Measurements from ENCODE around the gene SCPEP1.

SCPEP1 gene

GRCh38 chr17:57043276-57043675 lies 65.3 kb downstream of the SCPEP1 start:
- DNase-seq (ENCODE audit: low spot score): no peak

DNA sequence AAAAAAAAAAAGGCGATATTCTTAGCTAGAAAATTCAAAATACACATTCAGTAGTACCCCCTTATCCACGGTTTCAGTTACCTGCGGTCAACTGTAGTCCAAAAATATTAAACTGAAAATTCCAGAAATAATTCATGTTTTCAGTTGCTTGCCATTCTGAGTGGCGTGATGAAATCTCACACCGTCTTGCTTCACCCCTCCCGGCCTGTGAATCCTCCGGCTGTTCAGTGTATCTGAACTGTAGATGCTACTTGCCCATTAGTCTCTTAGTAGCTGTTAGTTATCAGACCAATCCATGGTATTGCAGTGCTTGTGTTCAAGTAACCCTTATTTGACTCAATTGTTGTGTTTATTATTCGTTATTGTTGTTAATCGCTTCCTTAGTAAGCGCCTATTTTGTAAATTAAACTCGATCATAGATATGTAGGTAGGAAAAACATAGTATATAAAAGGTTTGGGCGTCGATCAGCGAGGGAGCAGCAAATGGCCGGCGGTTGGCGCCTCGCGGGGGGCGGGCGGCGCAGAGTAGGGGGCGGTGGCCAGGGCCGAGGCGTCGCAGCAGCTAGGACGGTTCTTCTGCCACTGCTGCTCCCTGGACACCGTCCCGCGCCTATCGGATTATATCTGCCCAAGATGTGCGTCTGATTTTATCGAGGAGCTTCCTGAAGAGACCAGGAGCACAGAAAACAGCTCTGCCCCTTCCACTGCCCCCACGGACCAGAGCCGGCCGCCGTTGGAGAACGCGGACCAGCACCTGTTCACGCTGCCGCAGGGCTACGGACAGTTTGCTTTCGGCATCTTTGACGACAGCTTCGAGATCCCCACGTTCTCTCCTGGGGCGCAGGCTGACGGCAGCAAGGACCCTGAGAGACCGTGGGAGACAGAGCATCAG lies 67.3 kb downstream of the SCPEP1 start:
- DNase-seq (ENCODE audit: low spot score): no peak

GRCh38 chr17:57045868-57046704 lies 68.2 kb downstream of the SCPEP1 start:
- peak; percentile 29 for DNase-seq (ENCODE audit: low spot score)

- no peak for DNase-seq (ENCODE audit: low spot score)
Observed at GRCh38 chr17:57046749-57047148, 68.8 kb downstream of the SCPEP1 start.

DNA sequence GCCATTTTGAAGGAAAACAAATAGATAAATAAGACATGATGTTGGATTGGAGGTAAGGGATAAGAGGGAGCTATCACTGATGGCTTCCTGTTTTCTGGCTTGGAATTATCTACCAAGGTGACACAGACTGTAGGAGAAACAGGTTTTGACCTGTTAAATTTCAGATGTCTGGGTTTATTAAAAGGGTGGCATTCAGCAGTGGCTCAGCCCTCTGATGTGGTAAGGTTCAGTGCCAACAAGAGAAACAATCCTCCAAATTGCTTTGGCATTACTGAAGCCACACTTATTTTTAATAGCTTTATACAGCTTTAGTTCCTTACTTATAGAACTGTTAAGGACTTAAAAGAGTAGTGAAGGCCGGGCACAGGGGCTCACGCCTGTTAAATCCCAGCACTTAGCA lies 70.2 kb downstream of the SCPEP1 start:
- DNase-seq (ENCODE audit: low spot score): no peak

DNA sequence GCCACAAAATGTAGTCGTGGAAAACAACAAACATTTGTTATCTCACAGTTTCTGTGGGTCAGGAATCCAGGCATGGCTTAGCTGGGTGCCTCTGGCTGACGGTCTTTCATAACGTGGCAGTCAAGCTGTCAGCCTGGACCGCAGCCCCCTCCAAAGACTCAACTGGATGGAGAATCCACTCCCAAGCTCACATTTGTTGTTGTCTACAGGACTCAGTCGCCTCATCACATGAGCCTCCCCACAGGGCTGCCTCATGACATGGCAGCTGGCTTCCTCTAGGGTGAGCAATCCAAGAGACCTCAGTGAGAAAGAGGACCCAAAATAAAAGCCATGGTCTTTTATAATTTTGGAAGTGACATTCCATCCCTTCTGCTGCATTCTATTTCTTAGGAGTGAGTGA lies 72.4 kb downstream of the SCPEP1 start:
- DNase-seq (ENCODE audit: low spot score): no peak

GRCh38 chr17:57051886-57052361 lies 74.0 kb downstream of the SCPEP1 start:
- DNase-seq (ENCODE audit: low spot score): no peak
